Activated CD4-positive, alpha-beta T cell treated with anti-CD3 and anti-CD28 coated beads, Interleukin-2, amount 50 U/mL, for 24 hours (primary cell): ENCODE measurements around the gene SNED1.

Source experiments
- DNase-seq, 2 donors: peaks; one replicate each; pipeline ENCODE4 v3.0.0-alpha.2; 2020; ENCODE audit warnings: low read depth in 1 of 2, low spot score in 1 of 2

Gene SNED1

DNA sequence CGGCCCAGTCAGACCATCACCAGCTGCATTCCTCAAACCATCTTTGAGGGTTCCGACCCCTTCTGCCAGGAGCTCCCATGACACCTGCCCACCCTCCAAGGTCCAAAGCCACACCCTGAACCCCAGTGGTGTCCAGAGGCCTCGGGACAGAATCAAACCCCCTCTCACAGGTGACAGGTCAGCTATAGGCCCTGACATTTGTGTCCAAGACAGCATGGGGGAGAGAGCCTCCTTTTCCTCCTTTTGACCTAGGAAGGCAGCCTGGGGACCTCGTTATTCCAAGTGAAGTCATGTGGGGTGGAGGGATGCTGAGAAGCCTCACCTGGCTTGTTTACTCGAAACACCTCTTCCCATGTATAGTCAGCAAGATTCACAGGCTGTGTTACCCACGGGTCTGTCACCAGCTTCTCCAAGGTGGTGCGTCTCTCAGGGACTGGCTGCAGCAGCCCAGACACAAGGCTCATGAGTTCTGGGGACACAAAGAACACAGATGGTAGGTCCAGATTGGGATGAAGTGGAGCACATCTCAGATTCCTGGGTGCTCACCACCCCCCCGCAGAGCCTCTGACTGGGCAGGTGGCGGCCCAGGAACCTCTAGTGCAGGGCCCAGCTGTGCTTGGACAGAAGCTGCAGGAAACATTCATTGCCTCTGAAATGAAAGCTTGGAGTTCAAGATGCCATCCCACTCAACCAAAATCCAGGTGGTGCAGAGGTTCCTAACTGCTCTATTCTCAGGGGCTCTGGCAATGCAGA lies 108.8 kb downstream of the SNED1 start:
- no peak for DNase-seq

GRCh38 chr2:241108271-241109209 lies 110.1 kb downstream of the SNED1 start:
- DNase-seq: no peak

GRCh38 chr2:241109210-241110088 lies 111.0 kb downstream of the SNED1 start:
- DNase-seq: no peak

DNA sequence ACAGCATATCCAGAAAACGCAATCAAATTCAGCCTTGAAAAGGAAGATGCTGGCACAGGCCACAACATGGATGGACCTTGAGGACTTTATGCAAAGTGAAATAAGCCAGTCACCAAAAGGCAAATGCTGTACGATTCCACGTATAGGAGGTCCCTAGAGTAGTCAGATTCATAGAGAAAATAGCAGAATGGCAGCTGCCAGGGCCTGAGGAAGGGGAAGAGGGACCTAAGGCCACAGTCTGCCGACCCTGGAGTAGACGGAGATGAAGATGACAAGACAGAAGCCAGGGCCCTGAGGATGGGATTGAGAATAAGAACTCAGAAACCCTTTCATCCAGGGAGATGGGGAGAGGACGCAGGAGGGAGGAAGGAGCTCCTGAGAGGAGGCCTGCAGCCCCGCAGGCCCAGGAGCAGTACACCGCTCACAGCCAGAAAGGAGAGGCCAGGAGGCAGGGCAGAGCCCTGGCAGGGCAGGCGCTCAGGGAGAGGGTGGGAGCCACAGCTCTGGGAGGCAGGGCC lies 111.7 kb downstream of the SNED1 start:
- DNase-seq: no peak

DNA sequence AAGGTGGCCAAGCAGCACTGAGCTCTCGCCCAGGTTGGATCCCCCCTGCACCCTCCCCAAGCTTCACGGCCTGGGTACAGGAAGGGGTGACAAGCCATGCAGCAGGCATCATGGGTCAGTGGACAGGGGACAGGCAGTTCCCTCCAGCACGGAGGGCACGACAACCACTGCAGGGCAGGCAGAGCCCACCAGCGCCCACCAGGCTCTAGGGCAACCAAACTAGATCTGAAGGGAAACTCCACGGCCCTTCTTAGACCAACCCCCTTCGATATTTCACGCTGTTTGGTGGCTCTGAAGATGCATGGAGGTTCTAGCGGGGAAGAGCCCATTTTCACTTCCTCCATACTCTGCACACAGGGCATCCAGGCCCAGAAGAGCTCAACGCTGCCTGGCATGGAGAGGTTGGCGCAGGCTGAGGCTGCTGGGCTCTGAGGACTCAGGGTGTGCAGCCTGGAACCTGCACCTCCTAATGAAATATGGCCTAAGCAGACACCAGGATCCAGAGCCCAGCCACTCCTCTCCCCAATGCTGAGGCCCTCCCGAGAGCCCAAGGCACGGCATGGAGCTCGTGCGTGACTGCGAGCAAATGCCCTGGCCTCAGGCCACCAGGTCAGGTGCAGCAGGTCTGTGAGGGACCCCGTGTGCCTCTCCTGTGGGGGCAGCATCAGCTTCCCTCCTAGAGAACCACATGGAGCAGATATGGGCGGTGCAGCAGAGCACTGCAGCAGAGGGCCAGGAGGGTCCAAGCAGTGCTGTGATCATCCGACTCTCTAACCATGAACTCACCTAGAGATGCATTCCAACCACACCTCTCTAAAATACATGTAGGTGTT lies 112.4 kb downstream of the SNED1 start:
- no peak for DNase-seq

DNA sequence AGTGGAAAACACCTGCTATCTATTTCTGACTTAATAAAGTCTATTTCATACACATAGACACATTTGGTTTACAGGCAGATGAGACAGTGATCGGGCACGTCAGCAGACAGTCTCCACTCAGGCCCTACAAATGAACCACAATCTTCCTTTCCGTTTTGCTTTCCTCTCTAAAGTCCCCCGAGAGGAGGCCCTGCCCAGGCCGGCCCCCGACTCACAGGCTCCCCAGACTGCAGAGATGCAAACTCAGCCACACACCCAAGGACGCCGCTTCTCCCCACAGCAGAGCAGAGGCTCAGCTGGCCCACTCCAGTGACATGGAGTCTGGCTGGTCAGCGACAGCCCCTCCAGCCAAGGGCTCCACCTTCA lies 113.0 kb downstream of the SNED1 start:
- DNase-seq: no peak

DNA sequence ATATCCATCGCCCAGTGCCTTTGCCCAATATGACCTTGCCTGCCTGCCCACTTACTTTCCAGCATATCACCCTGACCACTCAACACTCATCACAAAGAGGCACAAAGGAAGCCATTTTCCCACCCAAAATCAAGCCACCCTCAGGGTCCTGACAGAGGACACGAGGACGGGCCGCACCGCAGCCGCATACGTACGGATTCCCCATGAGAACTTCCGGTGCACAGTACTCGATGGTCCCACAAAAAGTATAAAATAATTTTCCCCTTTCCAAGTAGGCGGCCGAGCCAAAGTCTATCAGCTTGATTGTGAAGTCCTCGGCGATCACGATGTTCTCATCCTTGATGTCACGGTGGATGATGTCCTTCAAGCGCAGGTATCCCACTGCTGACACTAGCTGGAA lies 113.6 kb downstream of the SNED1 start:
- DNase-seq: no peak

- peak in 1 of 2 donors; percentile 30 for DNase-seq
Observed at GRCh38 chr2:241112592-241112991, 114.2 kb downstream of the SNED1 start.

DNA sequence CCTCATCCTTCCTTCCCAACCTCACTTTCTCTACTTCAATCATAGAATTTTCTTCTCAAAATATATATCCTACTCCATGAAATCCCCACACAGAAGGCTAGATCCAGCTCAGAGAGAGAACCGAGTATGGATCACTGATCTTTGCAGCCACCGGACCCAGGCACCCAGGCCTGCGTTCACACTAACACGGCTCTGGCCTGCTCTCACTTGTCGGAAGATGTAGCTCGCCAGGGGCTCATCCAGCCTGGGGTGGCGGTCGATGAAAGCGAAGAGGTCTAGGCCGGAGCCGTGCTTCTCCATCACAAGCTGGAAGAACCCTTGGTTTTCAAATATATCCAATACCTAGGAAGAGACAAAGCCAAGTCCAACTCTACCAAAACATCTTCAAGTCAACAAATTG lies 116.4 kb downstream of the SNED1 start:
- no peak for DNase-seq

DNA sequence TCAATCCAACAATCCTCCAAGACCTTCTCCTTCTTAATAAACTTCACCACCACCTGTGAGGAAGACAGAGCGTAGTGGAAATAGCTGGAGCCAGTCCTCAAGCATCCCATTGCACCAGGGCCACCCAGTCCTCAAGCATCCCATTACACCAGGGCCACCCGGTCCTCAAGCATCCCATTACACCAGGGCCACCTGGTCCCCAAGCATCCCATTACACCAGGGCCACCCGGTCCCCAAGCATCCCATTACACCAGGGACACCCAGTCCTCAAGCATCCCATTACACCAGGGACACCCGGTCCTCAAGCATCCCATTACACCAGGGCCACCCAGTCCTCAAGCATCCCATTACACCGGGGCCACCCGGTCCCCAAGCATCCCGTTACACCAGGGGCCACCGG lies 116.9 kb downstream of the SNED1 start:
- no peak for DNase-seq

- DNase-seq: no peak
Observed at GRCh38 chr2:241116606-241117560, 118.5 kb downstream of the SNED1 start.

DNA sequence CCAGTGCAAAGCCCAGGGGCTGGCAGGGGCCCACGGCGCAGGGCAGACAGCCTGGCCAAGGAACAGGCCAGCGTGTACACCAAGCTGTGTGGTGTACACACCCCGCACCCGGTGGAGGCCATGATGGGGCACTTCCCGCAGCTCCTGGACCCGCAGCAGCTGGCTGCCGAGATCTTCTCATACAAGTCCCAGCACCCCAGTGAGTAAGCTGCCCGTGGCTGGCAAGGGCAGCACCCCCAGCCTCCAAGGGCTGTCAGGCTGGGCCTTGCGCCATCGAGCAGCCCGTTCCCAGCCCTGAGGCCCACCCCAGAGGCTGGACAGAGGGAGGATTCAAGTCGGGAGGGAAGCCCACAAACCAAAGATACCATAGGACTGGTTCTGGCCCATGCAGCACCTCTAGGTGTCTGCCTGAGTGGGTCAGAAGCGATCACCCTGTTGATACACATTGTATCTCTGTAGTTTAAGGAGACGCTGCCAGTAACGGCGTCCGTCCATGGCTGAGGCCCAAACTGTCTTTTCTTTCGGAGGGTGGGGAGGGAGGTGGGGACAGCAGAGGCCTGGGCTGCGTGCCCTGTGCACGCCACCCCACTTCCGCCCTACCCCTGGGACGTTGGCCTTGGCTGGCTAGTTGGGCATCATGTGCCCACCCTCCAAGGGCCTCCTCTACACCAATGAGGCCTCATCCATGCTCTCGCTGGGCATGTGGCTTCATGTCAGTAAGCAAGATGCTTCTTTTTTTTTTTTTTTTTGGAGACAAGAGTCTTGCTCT lies 120.5 kb downstream of the SNED1 start:
- DNase-seq: no peak

DNA sequence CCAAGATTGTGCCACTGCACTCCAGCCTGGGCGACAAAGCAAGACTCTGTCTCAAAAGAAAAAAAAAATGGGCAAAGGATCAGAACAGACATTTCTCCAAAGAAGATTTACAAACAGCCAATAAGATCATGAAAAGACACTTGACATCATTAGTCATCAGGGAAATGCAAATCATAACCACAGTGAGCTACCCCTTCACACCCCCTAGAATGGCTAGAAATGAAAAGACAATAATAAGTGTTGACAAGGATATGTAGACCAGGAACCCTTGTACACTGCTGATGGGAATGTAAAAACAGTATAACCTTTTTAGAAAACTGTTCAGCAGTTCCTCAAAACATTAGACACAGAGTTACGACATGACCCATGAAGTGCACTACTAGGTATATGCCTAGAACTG lies 122.0 kb downstream of the SNED1 start:
- no peak for DNase-seq

DNA sequence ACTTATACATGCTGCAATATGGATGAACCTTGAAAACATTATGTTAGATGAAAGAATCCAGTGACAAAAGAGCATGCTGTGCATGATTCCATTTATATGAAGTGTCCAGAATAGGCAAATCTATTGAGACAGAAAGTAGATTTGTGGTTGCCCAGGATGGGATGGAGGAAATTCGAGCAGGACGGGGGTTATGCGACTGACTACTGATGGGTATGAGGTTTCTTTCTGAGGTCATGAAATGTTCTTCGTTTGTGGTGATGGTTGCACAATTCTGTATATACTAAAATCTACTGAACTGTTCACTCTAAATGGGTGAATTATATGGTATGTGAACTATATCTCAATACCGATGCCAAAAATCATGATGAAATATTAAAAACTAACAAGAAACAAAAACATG lies 122.6 kb downstream of the SNED1 start:
- DNase-seq: no peak

DNA sequence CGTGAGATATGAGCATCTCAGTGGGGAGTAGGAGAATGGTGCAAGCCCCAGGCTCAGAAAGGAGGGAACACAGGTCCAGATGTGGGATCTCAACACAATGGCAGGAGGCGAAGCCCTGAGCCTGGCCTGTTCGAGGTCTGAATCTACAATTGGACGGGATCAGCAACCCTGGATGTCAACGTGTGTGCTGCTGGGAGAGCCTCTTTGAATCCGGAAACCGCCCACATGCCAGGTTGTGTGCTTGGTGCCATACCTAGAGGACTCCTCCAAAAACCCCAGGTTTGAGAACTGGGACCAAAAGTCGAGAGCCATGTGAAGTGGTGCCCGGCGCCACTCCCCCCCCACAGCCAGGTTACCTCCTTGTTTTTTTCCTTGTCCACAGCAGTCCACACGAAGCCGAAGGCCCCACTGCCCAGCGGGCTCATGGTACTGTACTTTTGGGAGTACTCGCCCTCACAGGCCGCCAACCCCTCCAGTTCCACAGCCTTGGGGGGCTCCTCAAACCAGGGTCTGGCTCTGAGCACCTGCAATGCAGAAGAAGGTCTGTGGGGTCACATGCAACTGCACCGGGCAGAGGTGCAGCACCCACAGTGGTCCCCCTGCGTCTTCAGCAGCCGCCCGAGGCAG lies 124.1 kb downstream of the SNED1 start:
- no peak for DNase-seq

GRCh38 chr2:241123816-241124536 lies 125.6 kb downstream of the SNED1 start:
- DNase-seq: no peak

GRCh38 chr2:241125626-241126025 lies 127.2 kb downstream of the SNED1 start:
- DNase-seq: no peak
